ENCODE results near the gene TIMM10.

- TF ChIP-seq GABPA (IDR thresholded peaks at IDR 0.05; ENCODE audit: low read depth) (no peak), POLR2AphosphoS5 (IDR thresholded peaks at IDR 0.05; ENCODE audit: low read depth) (no peak)
- TF ChIP-seq, protein P1, sequence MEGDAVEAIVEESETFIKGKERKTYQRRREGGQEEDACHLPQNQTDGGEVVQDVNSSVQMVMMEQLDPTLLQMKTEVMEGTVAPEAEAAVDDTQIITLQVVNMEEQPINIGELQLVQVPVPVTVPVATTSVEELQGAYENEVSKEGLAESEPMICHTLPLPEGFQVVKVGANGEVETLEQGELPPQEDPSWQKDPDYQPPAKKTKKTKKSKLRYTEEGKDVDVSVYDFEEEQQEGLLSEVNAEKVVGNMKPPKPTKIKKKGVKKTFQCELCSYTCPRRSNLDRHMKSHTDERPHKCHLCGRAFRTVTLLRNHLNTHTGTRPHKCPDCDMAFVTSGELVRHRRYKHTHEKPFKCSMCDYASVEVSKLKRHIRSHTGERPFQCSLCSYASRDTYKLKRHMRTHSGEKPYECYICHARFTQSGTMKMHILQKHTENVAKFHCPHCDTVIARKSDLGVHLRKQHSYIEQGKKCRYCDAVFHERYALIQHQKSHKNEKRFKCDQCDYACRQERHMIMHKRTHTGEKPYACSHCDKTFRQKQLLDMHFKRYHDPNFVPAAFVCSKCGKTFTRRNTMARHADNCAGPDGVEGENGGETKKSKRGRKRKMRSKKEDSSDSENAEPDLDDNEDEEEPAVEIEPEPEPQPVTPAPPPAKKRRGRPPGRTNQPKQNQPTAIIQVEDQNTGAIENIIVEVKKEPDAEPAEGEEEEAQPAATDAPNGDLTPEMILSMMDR (IDR thresholded peaks at IDR 0.05; ENCODE audit: insufficient read depth, low read length), result no peak
Measured at GRCh38 chr11:57566905-57567514, 36.5 kb upstream of the TIMM10 start.

Data from HL-60 (cell line).